Skeletal muscle satellite cell (primary cell): ENCODE measurements around the gene SLC5A8.
"Not testable (repeated sequence)": the region's sequence is repeated elsewhere in the genome, so short reads cannot be mapped to it uniquely, and the experiment has no call there.

Source experiments
- H3K27me3 ChIP-seq: 2 replicates; pipeline ENCODE4 v1.7.0; 2013; ENCODE audit warnings: low read length; ENCODE audit not compliant: control insufficient read depth, insufficient read depth
- H3K36me3 ChIP-seq: 2 replicates; pipeline ENCODE4 v1.7.0; 2013; ENCODE audit warnings: mild to moderate bottlenecking, control low read depth, low read length; ENCODE audit not compliant: insufficient read depth
- H3K4me1 ChIP-seq: 2 replicates; pipeline ENCODE4 v1.7.0; 2013; ENCODE audit warnings: low read length; ENCODE audit not compliant: control insufficient read depth, insufficient read depth
- H3K4me2 ChIP-seq: 2 replicates; pipeline ENCODE4 v1.7.0; 2013; ENCODE audit warnings: mild to moderate bottlenecking, low read length
- H3K4me3 ChIP-seq: 2 replicates; pipeline ENCODE4 v1.7.0; 2013; ENCODE audit warnings: low read length
- H3K9ac ChIP-seq: 2 replicates; pipeline ENCODE4 v1.7.0; 2013; ENCODE audit warnings: mild to moderate bottlenecking, low read depth, low read length, moderate library complexity
- H3K9me3 ChIP-seq: replicated peaks from 2 replicates; pipeline ENCODE4 v1.7.0; 2013; ENCODE audit warnings: mild to moderate bottlenecking, control low read depth, low read length

Gene SLC5A8

DNA sequence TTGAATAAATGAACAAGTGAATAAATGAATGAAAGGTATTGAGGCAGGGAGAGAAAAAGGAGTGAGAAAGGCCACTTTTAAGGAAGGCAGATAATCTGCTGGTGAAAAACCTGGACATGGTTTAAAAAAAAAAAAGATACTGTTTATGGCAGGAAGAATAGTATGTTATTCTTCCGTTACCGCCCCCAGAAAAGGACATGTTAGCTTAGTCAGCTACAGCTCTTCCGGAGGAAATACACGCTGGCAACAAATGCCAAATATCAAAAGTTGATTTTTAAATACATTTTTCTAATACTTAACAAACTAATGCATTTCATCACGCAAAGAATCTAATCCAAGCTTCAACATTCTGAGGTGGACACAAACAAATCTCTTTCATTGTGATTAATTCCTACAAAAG lies 43.2 kb downstream of the SLC5A8 start:
- Histone ChIP-seq H3K36me3 (no peaks in the 10 kb centered on the region), H3K9ac (no peak overlapping the region), H3K4me3 (no peak overlapping the region), H3K4me1 (no peaks in the 10 kb centered on the region), H3K9me3 (no peaks in the 10 kb centered on the region), H3K27me3 (no peaks in the 10 kb centered on the region), H3K4me2 (no peak overlapping the region)

- Histone ChIP-seq H3K36me3 (no peaks in the 10 kb centered on the region), H3K9me3 (no peaks in the 10 kb centered on the region), H3K4me3 (no peak overlapping the region), H3K9ac (no peak overlapping the region), H3K4me2 (no peak overlapping the region), H3K27me3 (no peaks in the 10 kb centered on the region), H3K4me1 (no peaks in the 10 kb centered on the region)
These were observed 44.7 kb downstream of the SLC5A8 start for GRCh38 chr12:101165319-101165718.

- not testable (repeated sequence) for H3K4me2 ChIP-seq, H3K4me1 ChIP-seq, H3K9me3 ChIP-seq, H3K36me3 ChIP-seq, H3K27me3 ChIP-seq, H3K4me3 ChIP-seq, H3K9ac ChIP-seq
These were observed 64.1 kb downstream of the SLC5A8 start for GRCh38 chr12:101145777-101146431.

GRCh38 chr12:101127521-101128219 lies 82.4 kb downstream of the SLC5A8 start:
- Histone ChIP-seq H3K36me3 (no peaks in the 10 kb centered on the region), H3K27me3 (no peaks in the 10 kb centered on the region), H3K9ac (no peak overlapping the region), H3K4me3 (no peak overlapping the region), H3K9me3 (no peaks in the 10 kb centered on the region), H3K4me1 (peaks cover 14% of the 10 kb centered on the region), H3K4me2 (peak overlapping the region; percentile 64)

DNA sequence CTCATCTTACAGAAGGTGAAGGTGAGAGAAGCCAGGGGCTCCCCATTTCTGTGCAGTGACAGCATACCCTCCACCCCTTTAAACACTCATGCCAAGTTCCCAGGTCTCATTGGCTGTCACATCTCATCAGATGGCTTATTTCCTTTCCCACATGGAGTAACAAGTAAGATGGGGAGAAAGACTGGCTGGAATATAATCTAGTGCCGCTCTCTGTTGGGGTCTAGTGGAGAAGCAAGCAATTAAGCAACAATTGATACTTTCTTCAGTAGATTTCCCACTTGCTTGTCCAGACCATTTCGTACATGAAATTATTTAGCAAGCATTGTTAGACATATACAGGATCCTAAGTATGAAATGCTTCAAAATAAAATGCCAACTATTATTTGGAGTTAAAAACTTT lies 92.2 kb downstream of the SLC5A8 start:
- no peak overlapping the region for H3K4me2 ChIP-seq
- no peaks in the 10 kb centered on the region for H3K4me1 ChIP-seq
- no peak overlapping the region for H3K9ac ChIP-seq
- H3K36me3 ChIP-seq = no peaks in the 10 kb centered on the region
- no peaks in the 10 kb centered on the region for H3K9me3 ChIP-seq
- no peak overlapping the region for H3K4me3 ChIP-seq
- H3K27me3 ChIP-seq = no peaks in the 10 kb centered on the region

DNA sequence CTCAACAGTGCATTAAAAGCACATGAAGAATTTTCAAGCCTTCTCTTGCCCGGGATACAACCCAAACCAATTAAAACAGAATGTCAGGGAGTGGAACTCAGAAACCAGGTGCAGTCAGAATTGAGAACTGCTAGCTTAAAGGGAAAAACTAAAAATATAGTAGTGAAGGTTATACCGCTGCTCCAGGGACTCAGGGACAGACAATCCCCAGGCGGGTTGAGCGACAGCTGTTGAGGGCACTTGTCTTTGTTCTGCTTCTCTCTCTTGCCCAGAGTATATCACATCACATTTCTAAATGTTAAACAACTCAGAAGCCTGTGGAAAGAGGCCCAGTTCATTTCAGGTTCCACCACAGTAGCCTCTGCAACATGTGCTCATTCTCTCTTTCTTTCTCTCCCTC lies 93.1 kb downstream of the SLC5A8 start:
- H3K9me3 ChIP-seq = no peaks in the 10 kb centered on the region
- H3K4me3 ChIP-seq = no peak overlapping the region
- no peaks in the 10 kb centered on the region for H3K36me3 ChIP-seq
- H3K4me2 ChIP-seq = no peak overlapping the region
- no peak overlapping the region for H3K9ac ChIP-seq
- H3K27me3 ChIP-seq = no peaks in the 10 kb centered on the region
- H3K4me1 ChIP-seq = no peaks in the 10 kb centered on the region

- H3K9me3 ChIP-seq = no peaks in the 10 kb centered on the region
- H3K4me3 ChIP-seq = no peak overlapping the region
- no peaks in the 10 kb centered on the region for H3K4me1 ChIP-seq
- no peaks in the 10 kb centered on the region for H3K27me3 ChIP-seq
- no peak overlapping the region for H3K9ac ChIP-seq
- H3K36me3 ChIP-seq = no peaks in the 10 kb centered on the region
- no peak overlapping the region for H3K4me2 ChIP-seq
These were observed 94.7 kb downstream of the SLC5A8 start for GRCh38 chr12:101115326-101115725.

- no peak overlapping the region for H3K4me3 ChIP-seq
- H3K9me3 ChIP-seq = no peaks in the 10 kb centered on the region
- H3K9ac ChIP-seq = no peak overlapping the region
- no peaks in the 10 kb centered on the region for H3K27me3 ChIP-seq
- H3K4me1 ChIP-seq = no peaks in the 10 kb centered on the region
- no peak overlapping the region for H3K4me2 ChIP-seq
- H3K36me3 ChIP-seq = no peaks in the 10 kb centered on the region
These were observed 98.6 kb downstream of the SLC5A8 start for GRCh38 chr12:101111441-101111840.

- Histone ChIP-seq H3K9ac (no peak overlapping the region), H3K4me1 (no peaks in the 10 kb centered on the region), H3K4me3 (no peak overlapping the region), H3K9me3 (no peaks in the 10 kb centered on the region), H3K27me3 (no peaks in the 10 kb centered on the region), H3K4me2 (no peak overlapping the region), H3K36me3 (no peaks in the 10 kb centered on the region)
These were observed 99.2 kb downstream of the SLC5A8 start for GRCh38 chr12:101110866-101111265.

DNA sequence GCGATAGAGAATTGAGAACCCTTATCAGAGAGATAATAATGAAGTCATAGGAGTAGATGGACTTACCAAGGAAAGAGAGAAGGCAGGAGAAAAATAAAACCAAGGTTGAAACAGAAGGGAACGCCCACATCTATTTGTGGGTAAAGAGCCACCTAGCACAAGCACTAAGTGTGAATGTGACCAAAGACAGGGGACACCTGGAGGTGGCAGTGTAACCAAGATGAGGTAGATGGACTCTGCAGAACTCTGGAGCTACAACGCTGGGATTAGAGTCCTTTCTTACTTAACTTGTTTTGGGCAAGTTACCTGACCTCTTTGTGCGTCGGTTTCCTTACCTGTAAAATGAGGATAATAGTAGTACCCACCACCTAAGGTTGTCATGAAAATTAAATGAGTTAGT lies 101.9 kb downstream of the SLC5A8 start:
- no peak overlapping the region for H3K4me2 ChIP-seq
- H3K36me3 ChIP-seq = no peaks in the 10 kb centered on the region
- no peaks in the 10 kb centered on the region for H3K27me3 ChIP-seq
- no peaks in the 10 kb centered on the region for H3K4me1 ChIP-seq
- H3K9me3 ChIP-seq = no peaks in the 10 kb centered on the region
- no peak overlapping the region for H3K4me3 ChIP-seq
- no peak overlapping the region for H3K9ac ChIP-seq

- Histone ChIP-seq H3K9ac (no peak overlapping the region), H3K4me1 (no peaks in the 10 kb centered on the region), H3K36me3 (no peaks in the 10 kb centered on the region), H3K4me2 (no peak overlapping the region), H3K4me3 (no peak overlapping the region), H3K27me3 (no peaks in the 10 kb centered on the region), H3K9me3 (no peaks in the 10 kb centered on the region)
These were observed 102.8 kb downstream of the SLC5A8 start for GRCh38 chr12:101107032-101107763.
